ENCODE results near the gene ZNF17. TPM values are rescaled to one million over a fixed set of nuclear protein-coding genes. Genes with fewer than 3 reads are reported as not detected.

ZNF17 gene
- total and polyA plus RNA-seq, 4 donors: 2.1 to 18.3 (median 8.7) TPM

GRCh38 chr19:57395710-57396109, 15.3 kb upstream of the ZNF17 start:
- Histone ChIP-seq H3K36me3 (ENCODE audit: control insufficient read depth in 4 of 4, insufficient read depth in 4 of 4, low read length in 4 of 4) (peaks cover 34 to 53% (median 42%) of the 10 kb centered on the region in 4 donors), H3K27me3 (ENCODE audit: control insufficient read depth in 3 of 3, insufficient read depth in 3 of 3, low read length in 2 of 3) (no peaks in the 10 kb centered on the region), H3K27ac (ENCODE audit: low read depth in 1 of 2, low read length in 1 of 2) (no peak overlapping the region), H3K9ac (ENCODE audit: insufficient read depth in 1 of 2, low read length in 2 of 2) (no peak overlapping the region), H3K4me3 (no peak overlapping the region), H3K9me3 (ENCODE audit: control insufficient read depth in 4 of 4, insufficient read depth in 3 of 4, low read length in 3 of 4) (peaks cover 0 to 42% (median 4%) of the 10 kb centered on the region in 4 donors), H3K4me1 (ENCODE audit: control insufficient read depth in 5 of 5, insufficient read depth in 5 of 5, low read length in 5 of 5) (peaks cover under 1 to 8% (median 3%) of the 10 kb centered on the region in 5 donors)
- no peak for TF ChIP-seq CTCF (IDR thresholded peaks at IDR 0.05; ENCODE audit: control extremely low read depth, extremely low read depth)
- 89 to 90% methylated on average over 5 of the region's 5 CpGs for WGBS, 2 donors
- DNase-seq: no peak
- ATAC-seq (ENCODE audit: insufficient read depth, low FRiP score): no peak

- TF ChIP-seq CTCF (IDR thresholded peaks at IDR 0.05; ENCODE audit: control extremely low read depth, extremely low read depth): no peak
- 97 to 98% methylated on average over 5 of the region's 5 CpGs for WGBS, 2 donors
- no peak for ATAC-seq (ENCODE audit: insufficient read depth, low FRiP score)
- no peak overlapping the region for H3K27ac ChIP-seq (ENCODE audit: low read depth in 1 of 2, low read length in 1 of 2)
- H3K4me3 ChIP-seq: no peak overlapping the region
- H3K27me3 ChIP-seq (ENCODE audit: control insufficient read depth in 3 of 3, insufficient read depth in 3 of 3, low read length in 2 of 3): no peaks in the 10 kb centered on the region
- no peak overlapping the region for H3K9ac ChIP-seq (ENCODE audit: insufficient read depth in 1 of 2, low read length in 2 of 2)
- H3K4me1 ChIP-seq (ENCODE audit: control insufficient read depth in 5 of 5, insufficient read depth in 5 of 5, low read length in 5 of 5): no peaks in the 10 kb centered on the region
- H3K9me3 ChIP-seq (ENCODE audit: control insufficient read depth in 4 of 4, insufficient read depth in 3 of 4, low read length in 3 of 4): peaks cover 0 to 49% (median 4%) of the 10 kb centered on the region in 4 donors
- no peak for DNase-seq
- H3K36me3 ChIP-seq (ENCODE audit: control insufficient read depth in 4 of 4, insufficient read depth in 4 of 4, low read length in 4 of 4): peaks cover 34 to 60% (median 42%) of the 10 kb centered on the region in 4 donors
Observed at GRCh38 chr19:57398868-57399267, 12.1 kb upstream of the ZNF17 start.

GRCh38 chr19:57403737-57404563, 7.0 kb upstream of the ZNF17 start:
- H3K27ac ChIP-seq (ENCODE audit: low read depth in 1 of 2, low read length in 1 of 2): no peak overlapping the region
- H3K4me3 ChIP-seq: no peak overlapping the region
- no peak for DNase-seq
- peaks cover 0 to 24% (median 2%) of the 10 kb centered on the region in 4 donors for H3K9me3 ChIP-seq (ENCODE audit: control insufficient read depth in 4 of 4, insufficient read depth in 3 of 4, low read length in 3 of 4)
- H3K27me3 ChIP-seq (ENCODE audit: control insufficient read depth in 3 of 3, insufficient read depth in 3 of 3, low read length in 2 of 3): no peaks in the 10 kb centered on the region
- TF ChIP-seq CTCF (IDR thresholded peaks at IDR 0.05; ENCODE audit: control extremely low read depth, extremely low read depth): no peak
- WGBS, 2 donors: 95 to 96% methylated on average over 9 of the region's 9 CpGs
- H3K4me1 ChIP-seq (ENCODE audit: control insufficient read depth in 5 of 5, insufficient read depth in 5 of 5, low read length in 5 of 5): no peaks in the 10 kb centered on the region
- H3K9ac ChIP-seq (ENCODE audit: insufficient read depth in 1 of 2, low read length in 2 of 2): no peak overlapping the region
- H3K36me3 ChIP-seq (ENCODE audit: control insufficient read depth in 4 of 4, insufficient read depth in 4 of 4, low read length in 4 of 4): peaks cover 7 to 24% (median 9%) of the 10 kb centered on the region in 4 donors
- ATAC-seq (ENCODE audit: insufficient read depth, low FRiP score): no peak

Measured in lung (tissue), 12 donors.